HL-60/S4 (cell line): ENCODE results near the gene ANKRD6.

ENCODE experiments used
- in situ Hi-C: fragments of 300-500 bp; cut with MboI; formaldehyde crosslinking; loops from 2 replicates; pipeline ENCODE4 v1.14.3; 2022; ENCODE audit warnings: low sequenced_read_pairs

Gene ANKRD6

DNA sequence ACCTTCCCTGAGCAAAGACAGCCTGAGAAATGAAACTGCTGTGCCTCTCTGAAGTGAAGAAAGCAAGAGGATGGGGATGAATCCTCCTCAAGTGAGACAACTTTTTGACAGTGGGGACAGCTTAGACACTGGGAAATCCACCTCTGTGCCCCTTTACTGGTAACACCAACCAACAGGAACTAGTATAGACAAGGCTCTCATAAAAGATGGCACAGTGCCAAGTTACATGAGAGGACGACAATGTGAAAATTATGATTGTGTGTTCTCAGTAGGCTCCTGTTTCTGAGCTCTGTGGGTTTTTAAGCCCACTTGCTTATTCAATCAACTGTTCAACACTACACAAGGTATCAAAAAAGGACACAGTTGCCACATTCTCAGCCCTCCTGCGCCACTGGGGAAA lies 247.2 kb downstream of the ANKRD6 start:
- in situ Hi-C loops = no loop called here

DNA sequence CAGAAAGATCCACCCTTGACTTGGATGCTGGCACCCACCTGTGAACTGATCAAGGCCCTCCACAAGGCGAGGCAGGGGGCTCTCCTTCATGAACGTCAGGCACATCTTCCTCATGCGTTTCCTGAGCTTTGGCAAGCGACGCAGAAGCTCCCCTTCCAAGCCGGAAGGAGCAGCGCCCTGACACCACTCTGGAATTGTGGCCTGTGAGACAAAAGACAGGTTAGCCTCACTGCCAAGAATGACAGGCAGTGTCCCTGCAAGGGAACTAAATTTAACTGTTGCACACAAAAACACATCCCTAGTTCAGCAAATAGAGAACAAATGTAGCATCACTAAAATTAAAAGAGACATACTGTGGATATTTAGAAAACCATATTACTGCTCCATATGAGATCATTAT lies 247.6 kb downstream of the ANKRD6 start:
- in situ Hi-C loops = no loop called here

DNA sequence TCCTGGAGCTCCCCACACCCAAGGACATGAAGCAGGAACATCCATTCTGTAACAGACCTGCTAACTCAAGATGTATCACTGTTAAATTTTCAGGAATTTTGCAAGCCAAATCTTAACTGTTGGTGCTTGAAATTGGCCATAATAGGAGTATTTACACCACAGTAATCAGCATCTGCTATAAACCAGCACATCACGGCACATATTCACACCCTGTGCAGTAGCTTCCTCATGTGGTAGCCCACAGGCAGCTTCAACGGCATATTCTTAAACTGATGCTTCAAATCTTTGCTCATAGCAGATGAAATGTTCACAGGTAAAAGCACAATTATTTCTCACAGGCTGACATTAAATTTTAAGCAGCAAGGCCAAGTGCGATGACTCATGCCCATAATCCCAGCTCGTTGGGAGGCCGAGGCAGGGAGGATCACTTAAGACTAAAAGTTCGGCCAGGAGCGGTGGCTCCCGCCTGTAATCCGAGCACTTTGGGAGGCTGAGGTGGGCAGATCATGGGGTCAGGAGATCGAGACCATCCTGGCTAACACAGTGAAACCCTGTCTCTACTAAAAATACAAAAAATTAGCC lies 249.1 kb downstream of the ANKRD6 start:
- in situ Hi-C loops = no loop called here

DNA sequence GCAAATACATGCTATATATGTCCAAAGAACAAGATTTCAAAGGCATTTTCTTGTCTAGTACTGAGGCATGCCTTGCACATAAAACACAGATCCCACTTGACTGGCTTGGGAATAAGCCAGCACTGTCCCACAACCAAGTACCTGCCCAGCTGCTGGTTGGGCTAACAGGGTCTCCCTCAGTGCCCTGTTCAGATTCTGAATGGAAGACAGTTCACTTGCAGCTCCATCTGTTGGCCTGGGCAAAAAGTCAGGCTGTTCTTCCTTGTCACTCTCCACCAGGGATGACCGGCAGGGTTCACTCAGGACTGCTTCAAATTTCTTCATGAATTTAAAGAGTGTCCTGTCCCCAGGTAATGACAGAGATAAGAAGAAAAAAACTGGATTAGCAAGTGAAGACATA lies 250.0 kb downstream of the ANKRD6 start:
- in situ Hi-C loops = no loop called here
